CD4-positive, alpha-beta T cell treated with Interleukin-15 for 4 hours (primary cell): ENCODE measurements around the gene FOXD4.
"Not testable (repeated sequence)": the region's sequence is repeated elsewhere in the genome, so short reads cannot be mapped to it uniquely, and the experiment has no call there.

Experiments
- DNase-seq: peaks from one replicate; pipeline ENCODE4 v3.0.0-alpha.2; 2020; ENCODE audit warnings: low spot score

FOXD4 gene

GRCh38 chr9:117995-118467 lies at the start of gene FOXD4:
FOXD4 (minus strand) TSS chr9:118417; CDS start chr9:118119, 298 bp downstream.
- not testable (repeated sequence) for DNase-seq

GRCh38 chr9:159871-160270 lies 41.7 kb upstream of the FOXD4 start:
- DNase-seq, result not testable (repeated sequence)

- not testable (repeated sequence) for DNase-seq
These were observed 33.0 kb upstream of the FOXD4 start for GRCh38 chr9:151173-151572.

GRCh38 chr9:139880-140279 lies 21.7 kb upstream of the FOXD4 start:
- not testable (repeated sequence) for DNase-seq

- DNase-seq, result not testable (repeated sequence)
These were observed 848 bp downstream of the FOXD4 start for GRCh38 chr9:117144-117994.

- not testable (repeated sequence) for DNase-seq
These were observed 1.8 kb downstream of the FOXD4 start for GRCh38 chr9:116239-117077.

- not testable (repeated sequence) for DNase-seq
These were observed 3.1 kb downstream of the FOXD4 start for GRCh38 chr9:115118-115451.

GRCh38 chr9:114267-115117 lies 3.7 kb downstream of the FOXD4 start:
- not testable (repeated sequence) for DNase-seq

- DNase-seq, result not testable (repeated sequence)
These were observed 4.5 kb downstream of the FOXD4 start for GRCh38 chr9:113468-114266.

GRCh38 chr9:112589-113467 lies 5.4 kb downstream of the FOXD4 start:
- DNase-seq, result not testable (repeated sequence)

- DNase-seq, result not testable (repeated sequence)
These were observed 7.5 kb downstream of the FOXD4 start for GRCh38 chr9:110672-111071.

- not testable (repeated sequence) for DNase-seq
These were observed 8.7 kb downstream of the FOXD4 start for GRCh38 chr9:109540-109939.

- not testable (repeated sequence) for DNase-seq
These were observed 9.3 kb downstream of the FOXD4 start for GRCh38 chr9:108742-109495.

- DNase-seq, result not testable (repeated sequence)
These were observed 12.2 kb downstream of the FOXD4 start for GRCh38 chr9:105991-106390.

GRCh38 chr9:100430-100829 lies 17.8 kb downstream of the FOXD4 start:
- DNase-seq, result not testable (repeated sequence)

GRCh38 chr9:99867-100266 lies 18.4 kb downstream of the FOXD4 start:
- not testable (repeated sequence) for DNase-seq

- DNase-seq, result not testable (repeated sequence)
These were observed 19.4 kb downstream of the FOXD4 start for GRCh38 chr9:98775-99174.

- DNase-seq, result not testable (repeated sequence)
These were observed 23.2 kb downstream of the FOXD4 start for GRCh38 chr9:94992-95391.

- DNase-seq, result not testable (repeated sequence)
These were observed 23.9 kb downstream of the FOXD4 start for GRCh38 chr9:94323-94722.
